GM21786 (cell line): ENCODE data around the gene PRF1.
"Not testable (repeated sequence)": the region's sequence is repeated elsewhere in the genome, so short reads cannot be mapped to it uniquely, and the experiment has no call there.

ENCODE experiments used
- ATAC-seq: cut with Tn5 transposase; IDR thresholded peaks from one replicate; pipeline ENCODE4 v1.9.1; 2021; ENCODE audit not compliant: unreplicated experiment

PRF1 gene

GRCh38 chr10:70602665-70603448 is at the start of gene PRF1:
PRF1 (minus strand) TSS chr10:70602741; CDS start chr10:70600902, 1,839 bp downstream.
- ATAC-seq, result no peak

DNA sequence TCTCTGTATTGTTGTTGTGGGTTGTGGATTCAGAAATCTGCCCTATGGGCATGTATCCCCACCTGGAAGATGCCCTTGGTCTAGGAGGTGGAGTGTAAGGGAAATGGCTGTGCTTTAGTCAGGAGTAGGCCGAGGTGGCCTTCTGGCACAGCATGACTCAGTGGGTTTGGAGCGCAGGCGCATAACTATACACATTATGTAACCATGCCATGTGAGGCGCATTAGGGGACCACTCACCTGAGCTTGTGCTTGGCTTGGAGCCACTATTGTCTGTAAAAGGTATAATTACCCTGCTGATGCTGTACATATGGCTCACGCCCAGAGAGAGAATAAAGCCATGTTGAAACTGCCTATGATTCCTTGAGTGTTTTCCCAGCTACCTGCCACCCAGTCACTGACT is 49.1 kb upstream of the PRF1 start:
- ATAC-seq, result no peak

GRCh38 chr10:70650718-70651117 is 48.2 kb upstream of the PRF1 start:
- ATAC-seq, result no peak

DNA sequence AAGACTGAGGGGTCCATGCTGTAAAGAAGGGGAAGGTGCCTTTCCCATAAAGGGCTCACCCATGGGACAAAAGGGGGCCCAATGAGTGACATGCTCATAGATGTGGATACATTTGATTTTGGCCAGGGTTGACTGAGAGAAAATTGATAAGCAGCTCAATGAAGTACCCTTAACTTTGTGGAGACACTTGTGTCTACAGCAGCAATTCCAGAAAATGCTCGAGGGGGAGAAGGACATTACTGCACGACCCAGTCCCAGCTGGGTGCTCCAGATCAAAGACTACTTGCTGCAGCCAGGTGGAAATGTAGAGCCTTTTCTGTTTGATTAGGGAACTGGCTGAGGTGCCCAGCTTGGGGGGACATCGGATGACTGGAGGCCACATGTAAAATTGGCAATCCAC is 47.6 kb upstream of the PRF1 start:
- ATAC-seq, result no peak

GRCh38 chr10:70649526-70649925 is 47.0 kb upstream of the PRF1 start:
- no peak for ATAC-seq

- no peak for ATAC-seq
These were observed 45.9 kb upstream of the PRF1 start for GRCh38 chr10:70648427-70648826.

- no peak for ATAC-seq
These were observed 44.5 kb upstream of the PRF1 start for GRCh38 chr10:70647086-70647485.

DNA sequence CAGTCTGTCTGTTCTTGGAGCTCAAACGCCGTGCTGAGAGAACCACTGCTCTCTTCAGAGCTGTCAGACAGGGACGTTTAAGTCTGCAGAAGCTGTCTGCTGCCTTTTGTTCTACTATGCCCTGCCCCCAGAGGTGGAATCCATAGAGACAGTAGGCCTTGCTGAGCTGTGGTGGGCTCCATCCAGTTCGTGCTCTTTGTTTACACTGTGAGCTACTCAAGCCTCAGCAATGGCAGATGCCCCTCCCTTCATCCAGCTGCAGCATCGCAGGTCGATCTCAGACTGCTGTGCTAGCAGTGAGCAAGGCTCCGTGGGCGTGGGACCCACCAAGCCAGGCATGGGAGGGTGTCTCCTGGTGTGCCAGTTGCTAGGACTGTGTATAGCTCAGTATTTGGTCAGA is 42.4 kb upstream of the PRF1 start:
- ATAC-seq, result not testable (repeated sequence)

DNA sequence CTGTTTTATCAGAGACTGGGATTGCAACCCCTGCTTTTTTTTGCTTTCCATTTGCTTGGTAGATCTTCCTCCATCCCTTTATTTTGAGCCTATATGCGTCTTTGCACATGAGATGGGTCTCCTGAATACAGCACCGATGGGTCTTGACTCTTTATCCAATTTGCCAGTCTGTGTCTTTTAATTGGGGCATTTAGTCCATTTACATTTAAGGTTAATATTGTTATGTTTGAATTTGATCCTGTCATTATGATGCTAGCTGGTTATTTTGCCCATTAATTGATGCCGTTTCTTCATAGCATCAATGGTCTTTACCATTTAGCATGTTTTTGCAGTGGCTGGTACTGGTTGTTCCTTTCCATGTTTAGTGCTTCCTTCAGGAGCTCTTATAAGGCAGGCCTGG is 40.7 kb upstream of the PRF1 start:
- ATAC-seq, result not testable (repeated sequence)

DNA sequence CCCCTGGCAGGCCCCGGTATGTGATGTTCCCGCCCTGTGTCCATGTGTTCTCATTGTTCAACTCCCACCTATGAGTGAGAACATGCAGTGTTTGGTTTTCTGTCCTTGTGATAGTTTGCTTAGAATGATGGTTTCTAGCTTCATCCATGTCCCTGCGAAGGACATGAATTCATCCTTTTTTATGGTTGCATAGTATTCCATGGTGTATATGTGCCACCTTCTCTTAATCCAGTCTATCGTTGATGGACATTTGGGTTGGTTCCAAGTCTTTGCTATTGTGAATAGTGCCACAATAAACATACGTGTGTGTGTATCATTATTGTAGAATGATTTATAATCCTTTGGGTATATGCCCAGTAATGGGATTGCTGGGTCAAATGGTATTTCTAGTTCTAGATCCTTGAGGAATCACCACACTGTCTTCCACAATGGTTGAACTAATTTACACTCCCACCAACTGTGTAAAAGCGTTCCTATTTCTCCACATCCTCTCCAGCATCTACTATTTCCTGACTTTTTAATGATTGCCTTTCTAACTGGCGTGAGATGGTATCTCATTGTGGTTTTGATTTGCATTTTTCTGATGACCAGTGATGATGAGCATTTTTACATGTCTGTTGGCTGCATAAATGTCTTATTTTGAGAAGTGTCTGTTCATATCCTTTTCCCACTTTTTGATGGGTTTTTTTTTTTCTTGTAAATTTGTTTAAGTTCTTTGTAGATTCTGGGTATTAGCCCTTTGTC is 37.3 kb upstream of the PRF1 start:
- not testable (repeated sequence) for ATAC-seq

GRCh38 chr10:70634515-70634914 is 32.0 kb upstream of the PRF1 start:
- ATAC-seq, result not testable (repeated sequence)

DNA sequence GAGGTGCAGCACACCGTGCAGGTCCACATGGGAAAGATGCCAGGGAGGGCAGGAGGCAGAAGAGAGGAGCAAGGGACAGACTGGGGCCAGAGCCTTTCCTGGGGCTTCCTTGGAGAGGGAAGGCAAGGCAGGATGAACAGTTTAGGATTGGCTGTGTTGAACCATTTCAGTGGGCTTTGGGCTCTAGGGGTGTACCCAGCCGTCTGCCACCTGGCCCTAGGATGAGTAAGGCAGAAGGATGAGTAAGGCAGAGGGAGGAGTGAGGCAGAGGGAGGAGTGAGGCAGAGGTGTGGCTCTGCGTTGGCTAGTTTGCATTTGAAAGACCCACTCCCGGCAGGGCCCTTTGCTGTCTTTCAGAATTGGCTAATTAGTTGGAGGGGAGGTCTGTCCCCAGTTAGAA is 31.5 kb upstream of the PRF1 start:
- no peak for ATAC-seq

DNA sequence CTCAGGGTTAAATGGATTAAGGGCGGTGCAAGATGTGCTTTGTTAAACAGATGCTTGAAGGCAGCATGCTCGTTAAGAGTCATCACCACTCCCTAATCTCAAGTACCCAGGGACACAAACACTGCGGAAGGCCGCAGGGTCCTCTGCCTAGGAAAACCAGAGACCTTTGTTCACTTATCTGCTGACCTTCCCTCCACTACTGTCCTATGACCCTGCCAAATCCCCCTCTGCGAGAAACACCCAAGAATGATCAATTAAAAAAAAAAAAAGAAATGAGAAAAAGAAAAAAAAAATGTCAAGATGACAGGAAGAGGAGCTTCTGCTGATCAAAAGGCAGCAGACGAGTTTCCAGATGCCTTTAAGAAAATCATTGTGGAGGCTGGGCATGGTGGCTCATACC is 29.2 kb upstream of the PRF1 start:
- ATAC-seq, result not testable (repeated sequence)

DNA sequence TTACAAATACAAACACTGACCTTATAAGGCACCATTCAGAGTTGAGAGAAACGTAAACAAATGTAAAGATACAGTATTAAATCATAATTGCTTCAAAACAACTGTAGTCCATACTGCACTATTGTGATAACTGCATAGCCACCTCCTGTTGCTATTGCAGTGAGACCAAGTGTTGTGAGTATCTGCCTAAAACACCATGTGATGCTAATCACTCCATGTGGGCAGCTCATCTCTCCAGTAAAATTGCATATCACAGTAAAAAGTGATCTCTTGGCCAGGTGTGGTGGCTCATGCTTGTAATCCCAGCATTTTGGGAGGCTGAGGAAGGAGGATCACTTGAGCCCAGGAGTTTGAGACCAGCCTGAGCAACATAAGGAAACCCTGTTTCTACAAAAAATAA is 26.8 kb upstream of the PRF1 start:
- no peak for ATAC-seq

DNA sequence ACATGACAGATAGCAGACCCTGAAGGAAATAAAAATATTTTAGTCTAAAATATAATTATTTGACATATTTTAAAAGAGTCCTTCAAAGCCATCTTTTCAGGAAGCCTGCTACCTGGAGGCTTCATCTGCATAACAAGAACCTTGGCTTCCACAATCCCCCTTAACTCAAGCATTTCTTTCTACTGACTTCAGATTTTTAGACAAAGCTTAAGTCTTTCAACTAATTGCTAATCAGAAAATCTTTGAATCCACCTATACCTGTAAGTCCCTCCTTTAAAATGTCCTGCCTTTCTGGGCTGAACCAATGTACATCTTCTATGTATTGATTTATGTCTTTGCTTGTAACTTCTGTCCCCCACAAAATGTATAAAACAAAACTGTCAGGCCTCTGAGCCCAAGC is 23.5 kb upstream of the PRF1 start:
- ATAC-seq, result no peak

- ATAC-seq, result no peak
These were observed 20.7 kb upstream of the PRF1 start for GRCh38 chr10:70622981-70623844.

DNA sequence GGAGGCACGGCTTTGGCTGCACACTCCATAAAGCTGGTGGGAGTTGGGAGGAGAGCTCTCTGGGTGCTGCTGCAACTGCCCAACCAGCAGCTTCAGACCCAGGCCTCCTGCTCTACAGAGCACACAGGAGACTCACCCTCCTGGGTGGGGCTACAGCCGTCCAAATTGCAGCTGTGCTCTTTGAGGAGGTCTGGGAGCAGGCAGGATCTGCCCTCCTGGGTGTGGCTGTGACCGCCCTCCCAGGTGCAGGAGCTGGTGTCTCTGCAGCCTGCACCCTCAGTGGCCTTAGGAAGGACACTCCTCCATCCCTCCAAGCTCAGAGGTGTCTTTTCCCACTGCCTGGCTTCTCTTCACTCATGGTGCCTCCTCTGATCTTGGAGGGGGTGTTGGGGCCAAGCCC is 20.0 kb upstream of the PRF1 start:
- ATAC-seq, result no peak

DNA sequence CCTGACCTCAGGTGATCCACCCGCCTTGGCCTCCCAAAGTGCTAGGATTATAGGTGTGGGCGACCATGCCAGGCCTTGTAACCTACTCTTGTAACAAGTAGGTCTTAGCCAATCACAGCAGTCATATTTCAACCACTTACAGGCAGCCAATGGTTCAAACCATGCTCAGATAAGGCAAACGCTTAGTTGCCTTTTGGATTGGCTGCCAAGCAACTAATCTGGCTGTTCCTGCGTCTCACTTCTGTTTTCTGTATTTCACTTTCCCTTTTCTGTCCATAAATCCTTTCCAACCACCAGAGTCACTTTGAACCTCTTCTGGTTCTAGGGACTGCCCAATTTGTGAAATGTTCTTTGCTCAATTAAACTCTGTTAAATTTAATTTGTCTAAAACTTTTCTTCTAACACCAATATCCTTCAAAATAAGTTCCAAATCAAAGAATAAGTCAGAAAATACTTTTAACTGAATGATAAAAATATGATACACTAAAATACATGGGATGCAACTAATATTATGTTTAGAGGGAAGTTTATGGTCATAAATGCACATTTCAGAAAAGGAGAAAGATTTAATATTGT is 19.1 kb upstream of the PRF1 start:
- no peak for ATAC-seq

GRCh38 chr10:70620020-70620289 is 17.4 kb upstream of the PRF1 start:
- no peak for ATAC-seq

GRCh38 chr10:70619271-70620019 is 16.9 kb upstream of the PRF1 start:
- no peak for ATAC-seq

- no peak for ATAC-seq
These were observed 16.1 kb upstream of the PRF1 start for GRCh38 chr10:70618663-70619062.
